HG03571 (cell line): ENCODE data around the gene XXYLT1.

Experiments used
- ATAC-seq: cut with Tn5 transposase; IDR thresholded peaks from one replicate; pipeline ENCODE4 v1.9.1; 2021; ENCODE audit not compliant: unreplicated experiment

The XXYLT1 gene

GRCh38 chr3:195036574-195036973 is 234.4 kb downstream of the XXYLT1 start:
- ATAC-seq: no peak

- no peak for ATAC-seq
These were observed 234.8 kb downstream of the XXYLT1 start for GRCh38 chr3:195036203-195036505.

- no peak for ATAC-seq
These were observed 235.4 kb downstream of the XXYLT1 start for GRCh38 chr3:195035345-195036202.

GRCh38 chr3:195034541-195034940 is 236.4 kb downstream of the XXYLT1 start:
- ATAC-seq: no peak

GRCh38 chr3:195034101-195034500 is 236.9 kb downstream of the XXYLT1 start:
- no peak for ATAC-seq

- no peak for ATAC-seq
These were observed 237.3 kb downstream of the XXYLT1 start for GRCh38 chr3:195033531-195034091.

GRCh38 chr3:195032955-195033354 is 238.0 kb downstream of the XXYLT1 start:
- ATAC-seq: no peak

- ATAC-seq: no peak
These were observed 238.7 kb downstream of the XXYLT1 start for GRCh38 chr3:195032106-195032759.

GRCh38 chr3:195031574-195032003 is 239.4 kb downstream of the XXYLT1 start:
- ATAC-seq: no peak

- no peak for ATAC-seq
These were observed 240.1 kb downstream of the XXYLT1 start for GRCh38 chr3:195030791-195031321.

- no peak for ATAC-seq
These were observed 241.9 kb downstream of the XXYLT1 start for GRCh38 chr3:195028877-195029606.

- no peak for ATAC-seq
These were observed 245.1 kb downstream of the XXYLT1 start for GRCh38 chr3:195025884-195026200.

GRCh38 chr3:195025056-195025883 is 245.7 kb downstream of the XXYLT1 start:
- ATAC-seq: no peak

- ATAC-seq: no peak
These were observed 247.0 kb downstream of the XXYLT1 start for GRCh38 chr3:195023989-195024388.

GRCh38 chr3:195023576-195023975 is 247.4 kb downstream of the XXYLT1 start:
- no peak for ATAC-seq

GRCh38 chr3:195021692-195022091 is 249.3 kb downstream of the XXYLT1 start:
- no peak for ATAC-seq

GRCh38 chr3:195020921-195021320 is 250.0 kb downstream of the XXYLT1 start:
- ATAC-seq: no peak

- no peak for ATAC-seq
These were observed 250.8 kb downstream of the XXYLT1 start for GRCh38 chr3:195020185-195020584.

- ATAC-seq: no peak
These were observed 251.6 kb downstream of the XXYLT1 start for GRCh38 chr3:195019335-195019734.
